ENCODE measurements around the gene COMMD8. TPM values are rescaled to one million over a fixed set of nuclear protein-coding genes. Genes with fewer than 3 reads are reported as not detected.

Gene COMMD8
- polyA plus RNA-seq, 2 of the 4 experiments (the other 2 are of a cell fraction), result 19.1 to 24.0 TPM

- POLR2A ChIA-PET, result no interaction called here
- H3K4me1 ChIP-seq, result no peaks in the 10 kb centered on the region
- H3K4me2 ChIP-seq, result no peak overlapping the region
- no peak overlapping the region for H3K27ac ChIP-seq
- ATAC-seq (no peak), DNase-seq (ENCODE audit: low read depth in 1 of 2, low spot score in 1 of 2) (no peak), FAIRE-seq (no peak)
- TF ChIP-seq CEBPB (IDR thresholded peaks at IDR 0.05) (no peak), RAD21 (conservative IDR thresholded peaks at IDR 0.05 in 1 of 2, IDR thresholded peaks at IDR 0.05 in 1 of 2) (no peak), CBX2 (IDR thresholded peaks at IDR 0.05; ENCODE audit: borderline replicate concordance, low read depth) (no peak), HMGXB4 (CRISPR knock-in tag; IDR thresholded peaks at IDR 0.05; ENCODE audit: borderline replicate concordance) (no peak), FOSB (CRISPR knock-in tag; IDR thresholded peaks at IDR 0.05) (no peak), ZSCAN20 (CRISPR knock-in tag; IDR thresholded peaks at IDR 0.05) (no peak), POLR2A (IDR thresholded peaks at IDR 0.05; ENCODE audit: low read length) (no peak)
- TF ChIP-seq, protein P1, sequence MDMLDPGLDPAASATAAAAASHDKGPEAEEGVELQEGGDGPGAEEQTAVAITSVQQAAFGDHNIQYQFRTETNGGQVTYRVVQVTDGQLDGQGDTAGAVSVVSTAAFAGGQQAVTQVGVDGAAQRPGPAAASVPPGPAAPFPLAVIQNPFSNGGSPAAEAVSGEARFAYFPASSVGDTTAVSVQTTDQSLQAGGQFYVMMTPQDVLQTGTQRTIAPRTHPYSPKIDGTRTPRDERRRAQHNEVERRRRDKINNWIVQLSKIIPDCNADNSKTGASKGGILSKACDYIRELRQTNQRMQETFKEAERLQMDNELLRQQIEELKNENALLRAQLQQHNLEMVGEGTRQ (IDR thresholded peaks at IDR 0.05), result no peak
- CTCF ChIA-PET, result no interaction called here
- H3K4me3 ChIP-seq, result no peak overlapping the region
- H3K9me3 ChIP-seq, result no peaks in the 10 kb centered on the region
- 85% methylated on average over 4 of the region's 4 CpGs for WGBS (ENCODE audit: missing lambda C conversion rate)
These were observed 11.8 kb downstream of the COMMD8 start for GRCh38 chr4:47451657-47452056.

DNA sequence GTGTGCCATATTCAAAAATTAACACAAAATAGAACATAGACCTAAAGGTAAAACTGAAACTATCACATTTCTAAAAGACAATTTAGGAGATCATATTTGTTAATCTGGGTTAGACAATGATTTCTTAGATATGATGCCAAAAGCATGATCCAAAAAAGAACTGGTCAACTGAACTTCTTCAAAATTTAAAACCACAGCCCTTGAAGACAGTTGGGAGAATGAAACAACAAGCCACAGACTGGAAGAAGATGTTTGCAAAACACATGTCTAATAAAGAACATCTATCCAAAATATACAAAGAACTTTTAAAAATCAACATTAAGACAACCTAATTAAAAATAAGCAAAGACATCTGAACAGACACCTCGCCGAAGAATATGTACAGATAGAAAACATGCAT is 19.5 kb downstream of the COMMD8 start:
- H3K4me2 ChIP-seq, result no peak overlapping the region
- CTCF ChIA-PET, result no interaction called here
- 92% methylated on average over 2 of the region's 2 CpGs for WGBS (ENCODE audit: missing lambda C conversion rate)
- FAIRE-seq (no peak), ATAC-seq (no peak), DNase-seq (ENCODE audit: low read depth in 1 of 2, low spot score in 1 of 2) (no peak)
- H3K4me3 ChIP-seq, result no peak overlapping the region
- TF ChIP-seq ESRRA (IDR thresholded peaks at IDR 0.05; ENCODE audit: borderline replicate concordance, low read length) (no peak), HMGXB4 (CRISPR knock-in tag; IDR thresholded peaks at IDR 0.05; ENCODE audit: borderline replicate concordance) (no peak), ATOH8 (CRISPR knock-in tag; IDR thresholded peaks at IDR 0.05; ENCODE audit: low read depth) (no peak), ZFP36 (IDR thresholded peaks at IDR 0.05; ENCODE audit: borderline replicate concordance, partially characterized antibody) (no peak), EHF (CRISPR knock-in tag; IDR thresholded peaks at IDR 0.05) (no peak), REST (IDR thresholded peaks at IDR 0.05) (no peak), CEBPB (IDR thresholded peaks at IDR 0.05) (no peak), BHLHE40 (IDR thresholded peaks at IDR 0.05; ENCODE audit: low read depth, low read length) (no peak)
- TF ChIP-seq, protein P2, sequence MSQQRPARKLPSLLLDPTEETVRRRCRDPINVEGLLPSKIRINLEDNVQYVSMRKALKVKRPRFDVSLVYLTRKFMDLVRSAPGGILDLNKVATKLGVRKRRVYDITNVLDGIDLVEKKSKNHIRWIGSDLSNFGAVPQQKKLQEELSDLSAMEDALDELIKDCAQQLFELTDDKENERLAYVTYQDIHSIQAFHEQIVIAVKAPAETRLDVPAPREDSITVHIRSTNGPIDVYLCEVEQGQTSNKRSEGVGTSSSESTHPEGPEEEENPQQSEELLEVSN (IDR thresholded peaks at IDR 0.05; ENCODE audit: borderline replicate concordance, low read depth), result no peak
- H3K4me1 ChIP-seq, result no peaks in the 10 kb centered on the region
- H3K9me3 ChIP-seq, result no peaks in the 10 kb centered on the region
- POLR2A ChIA-PET, result no interaction called here
- no peak overlapping the region for H3K27ac ChIP-seq

All from A549 (cell line).